ENCODE results near the gene HP1BP3. TPM values are rescaled to one million over a fixed set of nuclear protein-coding genes. Genes with fewer than 3 reads are reported as not detected.

The HP1BP3 gene
- total RNA-seq (100 to 1,000 TPM in 1 of 6 donors, 10 to 100 TPM in 5; 57.6 to 138 (median 68.0) TPM), polyA plus RNA-seq (10 to 100 TPM; 48.0 to 68.8 TPM)

GRCh38 chr1:20787029-20787839 is at the start of gene HP1BP3:
Gene HP1BP3, minus strand, starts transcription at chr1:20787307. Its CDS starts 6,867 bp downstream, at chr1:20780440.
- 0 to 1% methylated on average over 58 to 99 of the region's 99 CpGs for WGBS, 2 donors
- FAIRE-seq (no peak), DNase-seq (peak; percentile 76 to 90 (median 84)), ATAC-seq (peak; percentile 67 to 82 (median 72))
- Histone ChIP-seq H3K36me3 (no peaks in the 10 kb centered on the region), H3K4me1 (peaks cover 4 to 12% (median 8%) of the 10 kb centered on the region in 3 donors), H3K27ac (peak within 1 kb of the TSS; percentile 89 to 99 (median 95)), H3K9me3 (no peaks in the 10 kb centered on the region), H3K4me3 (peak within 1 kb of the TSS; percentile 68 to 98 (median 86)), H3K27me3 (no peaks in the 10 kb centered on the region)
- no peak for TF ChIP-seq CTCF (IDR thresholded peaks at IDR 0.05)
- intact Hi-C loops (cut with DNase I), result no loop called here

GRCh38 chr1:20836230-20836629 is 49.1 kb upstream of the HP1BP3 start:
- 97% methylated on average over 4 of the region's 4 CpGs for WGBS, 2 donors
- DNase-seq (no peak), ATAC-seq (no peak), FAIRE-seq (no peak)
- intact Hi-C loops (cut with DNase I), result no loop called here
- TF ChIP-seq CTCF (IDR thresholded peaks at IDR 0.05), result no peak
- H3K4me3 ChIP-seq, result no peak overlapping the region
- no peak overlapping the region for H3K27ac ChIP-seq
- no peaks in the 10 kb centered on the region for H3K36me3 ChIP-seq
- H3K27me3 ChIP-seq, result no peaks in the 10 kb centered on the region
- no peaks in the 10 kb centered on the region for H3K4me1 ChIP-seq
- no peaks in the 10 kb centered on the region for H3K9me3 ChIP-seq

GRCh38 chr1:20834780-20835179 is 47.7 kb upstream of the HP1BP3 start:
- intact Hi-C loops (cut with DNase I), result no loop called here
- Histone ChIP-seq H3K4me3 (no peak overlapping the region), H3K9me3 (no peaks in the 10 kb centered on the region), H3K4me1 (no peaks in the 10 kb centered on the region), H3K27me3 (no peaks in the 10 kb centered on the region), H3K27ac (no peak overlapping the region), H3K36me3 (no peaks in the 10 kb centered on the region)
- ATAC-seq (no peak), FAIRE-seq (no peak), DNase-seq (no peak)
- no peak for TF ChIP-seq CTCF (IDR thresholded peaks at IDR 0.05)

- no peak for FAIRE-seq
- no peak for ATAC-seq
- H3K4me3 ChIP-seq, result no peak overlapping the region
- no peaks in the 10 kb centered on the region for H3K27me3 ChIP-seq
- no peak for TF ChIP-seq CTCF (IDR thresholded peaks at IDR 0.05)
- no peaks in the 10 kb centered on the region for H3K36me3 ChIP-seq
- no peak for DNase-seq
- intact Hi-C loops (cut with DNase I), result no loop called here
- H3K9me3 ChIP-seq, result no peaks in the 10 kb centered on the region
- H3K27ac ChIP-seq, result no peak overlapping the region
- 98 to 100% methylated on average over 1 of the region's 1 CpG for WGBS, 2 donors
- no peaks in the 10 kb centered on the region for H3K4me1 ChIP-seq
Observed at GRCh38 chr1:20834192-20834591, 47.1 kb upstream of the HP1BP3 start.

- DNase-seq, result no peak
- H3K36me3 ChIP-seq, result no peaks in the 10 kb centered on the region
- no peaks in the 10 kb centered on the region for H3K4me1 ChIP-seq
- H3K27ac ChIP-seq, result no peak overlapping the region
- intact Hi-C loops (cut with DNase I), result no loop called here
- ATAC-seq, result no peak
- no peak for TF ChIP-seq CTCF (IDR thresholded peaks at IDR 0.05)
- H3K27me3 ChIP-seq, result no peaks in the 10 kb centered on the region
- H3K9me3 ChIP-seq, result no peaks in the 10 kb centered on the region
- no peak for FAIRE-seq
- 96 to 99% methylated on average over 2 of the region's 2 CpGs for WGBS, 2 donors
- no peak overlapping the region for H3K4me3 ChIP-seq
Observed at GRCh38 chr1:20830378-20830777, 43.3 kb upstream of the HP1BP3 start.

Data from pancreas (tissue), 10 donors.